HG03135 (cell line): ENCODE results near the gene SNX27.
"Not testable (repeated sequence)": the region's sequence is repeated elsewhere in the genome, so short reads cannot be mapped to it uniquely, and the experiment has no call there.

ENCODE experiments used
- ATAC-seq: cut with Tn5 transposase; IDR thresholded peaks from one replicate; pipeline ENCODE4 v1.9.1; 2021; ENCODE audit warnings: mild to moderate bottlenecking, moderate library complexity; ENCODE audit not compliant: unreplicated experiment

The SNX27 gene

GRCh38 chr1:151638074-151638775, 26.4 kb downstream of the SNX27 start:
- no peak for ATAC-seq

GRCh38 chr1:151638812-151639211, 27.0 kb downstream of the SNX27 start:
- ATAC-seq = no peak

GRCh38 chr1:151639466-151639865, 27.6 kb downstream of the SNX27 start:
- ATAC-seq = no peak

GRCh38 chr1:151641229-151641628, 29.4 kb downstream of the SNX27 start:
- ATAC-seq = no peak

- not testable (repeated sequence) for ATAC-seq
These were observed 31.2 kb downstream of the SNX27 start for GRCh38 chr1:151643085-151643484.

- no peak for ATAC-seq
These were observed 32.2 kb downstream of the SNX27 start for GRCh38 chr1:151644001-151644400.

GRCh38 chr1:151653397-151653796, 41.5 kb downstream of the SNX27 start:
- no peak for ATAC-seq

- no peak for ATAC-seq
These were observed 43.5 kb downstream of the SNX27 start for GRCh38 chr1:151655371-151655770.

GRCh38 chr1:151661751-151662150, 49.9 kb downstream of the SNX27 start:
- no peak for ATAC-seq

GRCh38 chr1:151668090-151668489, 56.2 kb downstream of the SNX27 start:
- ATAC-seq = no peak

GRCh38 chr1:151670036-151670675, 58.3 kb downstream of the SNX27 start:
- ATAC-seq = not testable (repeated sequence)

GRCh38 chr1:151673407-151673806, 61.6 kb downstream of the SNX27 start:
- no peak for ATAC-seq

- no peak for ATAC-seq
These were observed 68.5 kb downstream of the SNX27 start for GRCh38 chr1:151680391-151680790.

- ATAC-seq = no peak
These were observed 69.0 kb downstream of the SNX27 start for GRCh38 chr1:151680826-151681225.

- ATAC-seq = no peak
These were observed 70.1 kb downstream of the SNX27 start for GRCh38 chr1:151681923-151682322.

- ATAC-seq = not testable (repeated sequence)
These were observed 71.1 kb downstream of the SNX27 start for GRCh38 chr1:151682901-151683300.

- ATAC-seq = no peak
These were observed 72.3 kb downstream of the SNX27 start for GRCh38 chr1:151684128-151684527.

- ATAC-seq = no peak
These were observed 74.7 kb downstream of the SNX27 start for GRCh38 chr1:151686561-151686960.

- no peak for ATAC-seq
These were observed 77.6 kb downstream of the SNX27 start for GRCh38 chr1:151689494-151689893.

GRCh38 chr1:151692226-151692625, 80.4 kb downstream of the SNX27 start:
- ATAC-seq = no peak

GRCh38 chr1:151693057-151693651, 81.3 kb downstream of the SNX27 start:
- ATAC-seq = no peak

- no peak for ATAC-seq
These were observed 89.7 kb downstream of the SNX27 start for GRCh38 chr1:151701515-151701914.
